ENCODE data around the gene TTLL1. TPM values are rescaled to one million over a fixed set of nuclear protein-coding genes. Genes with fewer than 3 reads are reported as not detected.

Gene TTLL1
- polyA plus RNA-seq (2013, experiment 1 of 2; ENCODE audit: insufficient read length) = 20.4 TPM
- polyA plus RNA-seq (2013, experiment 2 of 2; ENCODE audit: insufficient read length) = 19.3 TPM

DNA sequence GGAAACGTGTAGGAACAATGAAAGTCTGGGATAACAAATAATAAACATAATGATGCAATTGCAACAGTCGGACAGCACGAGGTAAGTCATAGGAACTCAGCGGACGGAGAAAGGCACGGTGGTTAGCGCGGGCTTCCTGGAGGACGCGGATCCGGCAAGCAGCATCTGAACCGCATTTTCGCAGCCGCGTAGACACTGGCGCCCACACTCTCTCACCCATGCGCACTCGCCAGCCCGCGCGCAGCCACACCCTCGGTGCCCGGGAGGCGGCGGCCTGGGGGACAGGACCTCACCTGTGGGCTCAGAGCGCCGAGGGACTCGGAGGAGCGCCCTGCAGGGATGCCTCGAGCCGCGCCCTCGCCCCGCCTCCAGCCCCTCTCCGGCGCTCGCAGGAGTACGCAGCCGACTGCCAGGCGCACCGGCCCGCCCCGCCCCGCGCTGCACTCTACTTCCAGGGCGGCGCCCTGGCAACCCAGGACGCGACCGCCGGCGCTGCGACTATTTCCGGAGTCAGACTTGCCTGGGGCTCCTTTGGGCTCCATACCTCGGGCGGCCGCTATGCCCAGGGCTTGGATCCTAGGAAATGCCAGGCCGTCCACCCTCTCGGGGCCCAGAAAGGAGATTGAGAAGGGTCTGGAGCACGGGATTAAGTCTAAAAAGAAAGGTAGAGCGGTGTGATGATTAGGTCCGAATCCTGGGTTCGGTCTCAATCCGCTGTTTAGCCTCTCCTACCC, at the start of gene TTLL1:
Gene TTLL1, minus strand, starts transcription at position 408 of the 734 bp plus-strand sequence. CDS start 13,805 bp downstream, outside the sequence.
- DNase-seq = peak; percentile 87

DNA sequence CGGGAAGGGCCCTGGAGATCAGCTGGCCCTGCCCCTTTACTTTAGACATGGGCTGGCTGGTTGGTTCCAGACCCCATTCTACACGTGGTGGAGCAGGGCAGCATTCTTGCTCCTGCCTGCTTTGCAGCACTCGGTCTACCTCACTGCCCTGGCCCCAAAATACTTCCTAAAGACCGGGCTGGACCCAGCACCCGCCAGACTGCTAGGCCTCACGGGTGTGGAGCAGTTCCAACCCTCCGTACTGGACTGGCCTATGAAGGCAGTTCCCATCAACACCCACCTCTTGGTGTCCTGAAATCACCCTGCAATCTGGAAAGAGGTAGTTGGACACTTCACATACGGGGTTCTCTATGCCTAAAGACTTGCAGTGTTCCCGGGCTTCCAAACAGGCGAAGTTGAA, 47.6 kb upstream of the TTLL1 start:
- no peak for DNase-seq

DNA sequence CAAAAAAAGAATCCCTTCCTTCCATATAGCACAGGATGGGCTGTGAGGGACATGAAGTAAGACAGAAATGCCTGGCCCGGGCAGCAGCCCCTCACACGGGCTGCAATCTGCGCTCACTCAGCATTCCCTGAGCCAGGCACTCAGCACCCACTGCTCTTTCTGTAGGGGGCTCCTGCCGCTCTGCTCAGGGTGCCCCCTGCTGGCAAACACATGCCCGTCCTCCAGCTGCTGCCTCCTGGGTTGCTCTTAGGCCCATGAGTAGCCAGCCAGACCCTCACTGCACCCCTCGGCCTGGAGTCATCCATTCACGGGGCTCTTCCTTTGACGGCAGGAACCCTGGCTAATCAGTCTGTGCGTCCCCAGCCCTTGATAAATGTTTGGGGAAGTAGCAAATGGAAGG, 47.1 kb upstream of the TTLL1 start:
- DNase-seq = peak; percentile 17

DNA sequence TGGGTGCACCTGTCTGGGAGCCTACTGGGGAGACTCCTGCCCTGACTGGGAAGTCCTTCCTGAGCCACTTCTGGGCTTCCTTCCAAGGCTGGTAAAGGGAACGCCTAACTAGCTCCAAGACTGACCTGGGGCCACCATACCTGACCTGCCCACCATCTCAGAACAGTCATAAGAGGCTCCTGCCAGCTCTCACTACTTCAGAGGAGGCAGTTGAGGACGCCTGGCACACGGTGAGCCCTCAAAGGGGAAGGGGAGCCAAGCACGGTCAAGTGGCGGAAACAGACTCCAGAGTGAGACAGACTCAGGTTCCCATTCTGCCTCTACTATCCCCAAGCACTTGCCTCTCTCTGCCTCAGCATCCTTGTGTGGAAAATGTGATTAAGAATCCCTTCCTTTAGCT, 46.4 kb upstream of the TTLL1 start:
- DNase-seq = no peak

DNA sequence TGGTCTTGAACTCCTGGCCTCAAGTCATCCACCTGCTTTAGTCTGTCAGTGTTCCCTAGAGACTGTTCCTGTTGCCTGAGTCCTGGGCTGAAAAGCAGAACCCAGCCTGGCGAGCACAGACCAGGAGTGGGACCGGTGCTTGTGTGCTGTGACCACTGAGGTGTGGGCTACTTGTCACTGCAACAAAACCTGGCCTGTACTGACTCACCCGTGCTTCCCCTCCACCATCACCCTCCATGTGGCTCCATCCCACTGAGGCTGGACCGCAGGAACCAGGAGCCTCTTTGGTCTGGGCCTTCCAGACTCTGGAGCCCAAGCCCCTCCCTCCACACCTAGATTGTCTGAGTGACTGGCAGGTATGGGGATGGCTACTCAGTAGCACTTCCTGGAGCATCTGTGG, 45.4 kb upstream of the TTLL1 start:
- DNase-seq = no peak

DNA sequence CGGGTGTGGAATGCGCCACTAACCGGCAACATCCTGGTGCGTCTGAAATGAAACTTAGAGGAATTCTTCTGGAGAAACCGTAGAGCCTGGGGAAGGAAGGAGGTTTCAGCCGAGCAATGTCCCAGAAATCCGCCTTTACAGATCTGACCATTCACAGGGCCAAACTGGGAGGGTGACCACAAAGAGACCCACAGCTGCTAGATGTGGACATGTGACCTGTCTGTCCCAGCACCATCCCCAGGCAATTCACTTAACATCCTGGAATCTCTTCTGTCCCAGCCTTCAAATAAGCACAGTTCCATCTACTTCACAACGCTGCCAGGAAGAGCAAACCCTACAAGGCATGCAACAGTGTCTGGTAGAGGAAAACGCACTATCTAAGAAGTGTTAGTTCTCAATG, 44.2 kb upstream of the TTLL1 start:
- no peak for DNase-seq

DNA sequence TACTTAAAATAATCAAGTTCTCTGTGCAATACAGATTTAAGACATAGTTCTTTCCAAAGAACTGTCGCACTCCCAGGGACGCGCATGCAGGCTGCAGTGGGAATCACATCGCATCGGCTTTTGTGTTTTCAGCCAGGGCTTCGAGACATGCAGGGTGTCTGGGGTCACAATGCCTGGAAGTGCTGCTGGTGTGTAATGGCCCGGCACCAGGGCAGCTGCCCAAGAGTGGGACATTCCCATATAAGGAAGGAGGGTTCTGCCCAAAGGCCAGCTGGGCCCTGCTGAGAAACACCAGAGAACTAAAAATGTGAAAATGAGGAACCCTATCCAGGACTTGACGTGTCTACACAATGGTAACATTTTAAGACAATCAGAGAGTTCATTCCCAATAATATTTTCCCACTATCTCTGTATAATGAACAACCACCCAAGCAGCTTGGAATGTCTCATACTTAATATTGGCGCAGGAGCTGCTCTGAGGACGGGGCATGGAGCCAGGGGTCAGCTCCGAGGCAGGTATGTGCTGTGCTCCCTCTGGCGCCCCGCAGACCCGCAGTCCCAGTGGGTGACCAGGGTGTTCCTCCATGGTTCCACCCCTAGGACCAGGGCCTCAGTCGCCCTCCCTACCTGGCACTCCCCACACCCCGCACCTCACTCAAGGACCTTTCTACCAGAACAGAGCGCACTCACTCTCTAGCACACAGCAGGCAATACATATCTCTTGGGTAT, 42.7 kb upstream of the TTLL1 start:
- no peak for DNase-seq

DNA sequence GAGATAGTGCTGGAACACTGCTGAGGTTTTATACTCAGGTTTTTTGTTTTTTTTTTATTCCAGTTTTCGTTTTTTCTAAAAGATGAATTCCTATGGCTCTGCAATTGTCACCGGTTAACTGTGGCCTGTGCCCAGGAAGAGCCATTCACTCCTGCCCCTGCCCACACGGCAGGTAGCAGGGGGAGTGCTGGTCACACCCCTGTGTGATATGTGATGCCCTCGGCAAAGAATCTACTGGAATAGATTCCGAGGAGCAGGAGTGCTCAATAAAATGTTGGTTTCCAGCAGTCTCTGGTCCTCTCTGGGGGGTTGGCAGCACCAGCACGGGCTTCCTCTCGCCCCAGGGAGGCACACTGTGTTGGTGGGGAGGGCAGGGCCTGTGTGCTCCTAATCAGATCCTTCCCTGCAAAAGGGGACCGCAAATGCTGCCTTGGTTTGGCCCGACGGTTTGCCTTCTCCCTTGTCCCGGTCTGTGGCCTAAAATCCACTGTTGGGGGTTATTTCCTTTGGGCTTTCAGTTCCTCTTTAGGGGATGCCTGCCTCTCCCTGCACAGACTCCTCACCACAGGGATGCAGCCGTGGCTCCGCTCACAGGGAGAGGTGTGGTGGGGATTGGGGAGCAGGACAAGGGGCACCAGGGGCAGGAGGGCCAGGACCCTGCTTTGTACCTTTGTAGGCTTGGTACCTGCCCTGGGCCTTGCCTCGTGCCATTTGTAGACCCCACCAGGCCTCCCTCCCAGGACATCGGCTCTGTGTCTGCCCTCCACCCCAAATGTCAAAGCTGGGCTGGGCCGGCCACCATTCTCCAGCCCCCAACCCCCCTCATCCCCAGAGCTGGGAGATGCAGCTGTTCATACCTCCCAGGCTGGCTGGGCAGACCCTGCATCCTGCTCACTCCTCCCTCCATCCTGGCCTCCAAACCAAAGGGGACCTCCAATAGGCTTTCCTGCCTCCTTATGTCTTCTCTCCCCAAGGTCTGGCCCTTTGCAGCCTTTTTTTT, 40.5 kb upstream of the TTLL1 start:
- DNase-seq = no peak

DNA sequence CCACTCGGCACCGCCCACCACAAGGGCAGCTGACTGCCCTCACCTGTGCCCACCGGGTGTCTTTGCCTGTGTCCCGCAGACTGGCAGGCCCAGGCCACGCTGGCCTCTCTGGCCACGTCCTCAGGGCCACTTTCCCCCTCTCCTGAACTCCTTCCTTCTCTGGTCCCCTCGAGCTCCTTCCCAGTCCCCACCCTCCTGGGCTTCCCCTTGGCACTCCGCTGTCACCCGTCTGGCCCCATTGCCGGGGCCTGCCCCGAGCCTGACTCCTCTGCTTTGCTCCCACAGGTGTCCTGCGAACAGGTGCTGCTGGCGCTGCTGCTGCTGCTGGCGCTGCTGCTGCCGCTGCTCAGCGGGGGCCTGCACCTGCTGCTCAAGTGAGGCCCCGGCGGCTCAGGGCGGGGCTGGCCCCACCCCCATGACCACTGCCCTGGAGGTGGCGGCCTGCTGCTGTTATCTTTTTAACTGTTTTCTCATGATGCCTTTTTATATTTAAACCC, 39.8 kb upstream of the TTLL1 start:
- no peak for DNase-seq

DNA sequence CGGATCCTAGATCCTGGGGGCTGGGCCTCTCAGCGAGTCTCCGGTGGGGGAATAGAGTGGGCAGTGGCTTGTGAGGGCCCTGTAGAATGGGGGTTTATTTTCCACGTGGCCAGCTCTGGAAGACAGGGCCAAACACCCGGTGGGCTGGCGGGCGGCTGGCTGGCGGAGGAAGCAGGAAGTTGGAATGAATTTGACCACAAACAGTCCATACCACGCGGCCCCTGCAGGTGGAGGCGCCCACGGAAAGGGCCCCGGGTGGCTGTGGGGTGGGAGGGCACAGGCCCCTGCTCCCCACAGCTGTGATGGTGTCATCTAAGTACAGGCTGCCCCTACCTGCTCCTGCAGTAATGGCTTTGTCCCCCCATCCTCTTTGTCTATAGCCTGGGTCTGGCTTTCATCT, 38.9 kb upstream of the TTLL1 start:
- DNase-seq = no peak

DNA sequence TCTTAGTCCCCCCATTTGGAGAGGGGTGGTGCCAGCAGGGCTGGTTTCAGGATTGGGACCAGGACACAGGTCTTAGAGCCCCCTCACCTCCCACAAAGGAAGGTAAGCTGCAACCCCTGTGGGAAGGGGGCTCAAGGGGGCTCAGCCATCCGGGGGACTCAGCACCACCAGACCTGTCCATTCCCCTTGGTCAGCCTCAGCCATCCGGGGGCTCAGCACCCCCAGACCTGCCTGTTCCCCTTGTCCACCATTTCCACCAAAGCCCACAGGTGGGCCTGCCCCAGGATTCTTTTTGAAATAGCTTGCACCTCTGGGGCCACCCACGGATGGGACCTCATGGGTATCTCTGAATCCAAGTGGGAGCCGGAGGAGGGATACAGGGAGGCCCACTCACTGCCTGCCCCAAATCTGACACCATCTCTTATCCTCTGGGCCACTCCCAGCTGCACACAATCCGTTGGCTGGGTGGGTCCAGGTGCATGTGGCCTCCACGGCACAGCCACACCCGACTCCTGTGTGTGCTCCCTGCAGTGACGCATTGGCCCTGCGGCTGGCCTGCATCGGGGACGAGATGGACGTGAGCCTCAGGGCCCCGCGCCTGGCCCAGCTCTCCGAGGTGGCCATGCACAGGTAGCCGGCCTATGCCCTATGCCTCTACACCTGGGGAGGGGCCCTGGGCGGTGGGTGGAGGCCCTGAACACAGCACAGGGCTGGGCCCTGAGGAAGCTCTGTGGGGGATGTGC, 38.1 kb upstream of the TTLL1 start:
- DNase-seq = no peak

DNA sequence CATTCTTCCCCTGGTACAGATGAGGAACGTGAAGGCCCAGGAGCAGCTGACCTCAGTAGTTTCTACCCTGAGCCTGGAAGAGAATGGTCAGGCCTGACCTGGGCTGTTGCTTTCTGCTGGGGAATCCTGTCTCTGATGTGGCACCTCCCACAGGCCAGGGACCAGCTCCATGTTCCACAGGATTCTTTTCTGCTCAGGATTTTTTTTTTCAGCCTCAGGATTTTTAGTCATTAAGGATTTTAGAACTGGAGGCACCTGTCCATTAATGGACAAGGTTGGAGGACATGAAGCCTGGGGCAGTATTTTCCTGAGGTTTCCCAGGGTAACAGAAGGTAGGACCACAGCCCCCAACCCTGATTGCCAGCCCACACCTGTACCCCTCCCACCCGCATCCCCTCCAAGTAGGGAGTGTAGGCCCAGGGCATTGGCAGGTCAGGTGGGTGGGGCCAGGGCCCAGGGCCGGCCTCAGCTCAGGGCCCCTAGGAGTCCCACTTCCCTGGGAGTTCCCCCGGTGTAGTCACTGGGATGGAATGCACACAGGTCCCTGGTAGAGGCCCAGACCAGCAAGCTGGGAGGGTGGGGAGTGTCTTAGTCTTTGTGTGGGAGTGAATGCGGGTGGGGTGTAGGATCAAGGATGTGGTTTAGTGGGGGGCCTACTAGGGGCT, 37.4 kb upstream of the TTLL1 start:
- peak; percentile 78 for DNase-seq

DNA sequence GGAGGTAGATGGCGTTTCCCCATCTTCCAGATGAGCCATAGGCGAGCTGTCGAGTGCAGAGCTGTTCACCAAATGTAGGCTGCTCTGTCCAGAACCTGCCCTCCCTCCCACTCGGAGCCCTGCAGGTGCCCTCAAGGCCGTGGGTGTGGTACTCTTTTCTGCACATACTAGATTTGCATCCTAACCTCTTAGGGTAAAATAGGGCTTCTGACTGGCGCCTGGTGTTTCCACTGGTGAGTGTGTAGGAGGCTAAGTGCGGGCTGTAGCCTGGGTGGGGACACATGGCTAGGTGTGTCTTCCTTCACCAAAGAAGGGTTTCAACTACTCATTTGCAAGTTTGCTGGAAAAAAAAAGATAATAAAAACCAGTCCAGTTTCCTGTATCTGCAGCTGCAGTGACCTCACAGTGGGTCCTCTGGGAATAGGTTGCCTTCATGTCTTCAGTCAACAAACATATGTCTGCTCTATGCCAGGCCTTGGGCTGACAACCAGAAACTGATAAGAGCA, 29.8 kb upstream of the TTLL1 start:
- no peak for DNase-seq

DNA sequence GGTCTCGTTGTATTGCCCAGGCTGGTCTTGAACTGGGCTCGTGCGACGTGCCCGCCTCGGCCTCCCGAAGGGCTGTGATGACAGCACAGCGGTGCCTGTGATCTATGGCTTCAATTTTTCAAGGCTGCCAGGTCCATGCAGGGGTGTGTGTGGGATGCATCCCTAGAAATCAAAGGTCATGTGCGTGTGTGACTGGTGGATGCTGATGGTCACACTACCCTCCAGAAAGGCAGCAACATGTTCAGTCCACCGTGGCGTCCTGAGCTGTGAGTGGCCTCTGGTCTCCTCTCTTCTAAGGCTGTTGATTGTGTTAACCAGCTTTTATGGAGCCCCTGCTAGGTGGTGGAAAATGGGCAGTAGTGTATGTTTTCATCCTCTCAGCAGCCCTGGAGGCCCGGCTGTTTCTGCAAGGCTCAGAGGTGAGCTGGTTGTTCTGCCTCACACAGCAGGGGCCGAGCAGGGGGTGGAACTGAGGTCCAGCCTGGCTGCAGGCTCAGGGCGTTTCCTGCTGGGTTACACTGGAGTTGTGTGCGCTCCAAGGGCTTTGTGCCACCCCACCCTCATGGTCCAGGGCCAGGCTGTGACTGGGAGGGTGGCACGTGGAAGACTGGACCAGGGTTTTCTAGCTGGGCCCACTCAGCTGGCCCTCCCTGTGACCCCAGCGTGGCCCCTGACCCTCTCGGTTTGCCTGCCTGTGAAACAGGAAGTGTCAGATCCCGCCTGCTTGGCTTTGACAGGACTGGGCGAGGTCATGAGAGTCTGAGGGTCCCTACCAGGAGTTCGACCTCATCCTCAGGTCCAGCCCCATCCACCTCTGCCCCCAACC, 29.0 kb upstream of the TTLL1 start:
- no peak for DNase-seq

DNA sequence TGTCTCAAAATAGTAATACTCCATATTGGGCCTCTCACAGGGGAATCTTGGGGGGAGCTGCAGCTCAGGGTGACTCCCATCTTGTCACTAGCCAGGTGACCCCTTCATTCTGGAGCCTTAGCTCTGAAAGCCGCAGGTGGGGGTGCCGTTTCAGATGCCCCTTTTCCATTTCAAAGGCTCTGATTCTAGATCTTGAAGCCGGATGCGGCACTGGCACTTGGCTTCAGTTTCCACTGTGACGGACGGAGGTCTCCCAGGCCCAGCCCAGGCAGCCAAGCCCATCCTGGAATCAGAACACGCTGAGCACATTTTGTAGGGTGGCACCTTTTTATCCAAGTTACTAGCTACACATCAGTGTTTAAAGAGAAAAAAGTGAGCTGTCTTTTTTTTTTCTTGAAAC, 27.7 kb upstream of the TTLL1 start:
- DNase-seq = no peak

DNA sequence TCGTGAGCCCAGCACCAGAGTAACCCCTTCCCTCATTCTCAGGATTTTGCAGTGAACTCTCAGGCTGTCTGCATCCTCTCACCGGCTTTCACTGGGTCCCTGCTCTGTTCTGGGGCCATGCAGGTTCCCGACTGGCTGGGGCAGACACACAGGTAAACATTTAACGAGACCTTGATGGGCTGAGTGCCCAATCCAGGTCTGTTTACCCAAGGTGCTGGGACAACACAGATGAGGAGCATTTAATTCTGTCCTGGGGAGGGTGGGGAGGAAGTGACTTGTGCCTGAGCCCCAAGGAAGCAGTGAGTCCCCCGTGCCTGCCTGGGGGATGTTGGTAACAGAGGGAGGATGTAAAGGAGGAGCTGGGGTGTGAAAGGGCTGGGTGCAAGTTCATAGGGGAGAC, 25.8 kb upstream of the TTLL1 start:
- DNase-seq = no peak

DNA sequence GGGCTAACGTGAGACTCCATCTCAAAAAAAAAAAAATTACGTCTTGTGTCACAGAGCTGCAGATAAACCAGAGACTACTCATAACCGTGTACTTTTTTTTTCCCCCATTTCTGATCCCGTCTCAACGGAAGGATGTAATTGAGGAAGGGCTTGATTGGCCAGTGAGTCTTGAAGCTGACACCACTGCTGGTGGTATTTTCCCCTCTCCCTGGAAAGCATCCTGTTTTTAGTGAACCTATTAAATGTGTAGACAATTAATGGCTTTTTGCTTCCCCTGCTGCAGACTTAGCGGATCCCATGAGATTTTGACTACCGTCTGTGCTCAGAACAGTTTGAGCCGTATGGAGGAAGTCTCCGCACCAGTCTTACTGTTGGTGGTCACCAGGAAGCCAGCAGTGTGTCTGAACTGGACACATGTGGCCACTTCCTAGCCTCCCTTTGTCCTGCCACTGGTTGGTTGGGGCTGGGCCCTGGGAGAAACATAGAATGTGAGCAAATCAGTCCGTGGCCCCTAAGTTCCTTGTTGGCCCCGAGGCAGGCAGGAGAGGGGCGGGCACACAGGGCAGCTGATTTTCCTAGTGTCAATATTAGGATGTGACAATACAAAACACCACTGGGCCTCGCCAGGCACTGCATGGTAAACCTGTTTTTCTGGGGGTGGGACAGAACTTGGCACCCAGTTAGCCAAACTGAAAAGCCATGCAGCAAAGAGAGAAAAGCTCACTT, 24.5 kb upstream of the TTLL1 start:
- DNase-seq = no peak

DNA sequence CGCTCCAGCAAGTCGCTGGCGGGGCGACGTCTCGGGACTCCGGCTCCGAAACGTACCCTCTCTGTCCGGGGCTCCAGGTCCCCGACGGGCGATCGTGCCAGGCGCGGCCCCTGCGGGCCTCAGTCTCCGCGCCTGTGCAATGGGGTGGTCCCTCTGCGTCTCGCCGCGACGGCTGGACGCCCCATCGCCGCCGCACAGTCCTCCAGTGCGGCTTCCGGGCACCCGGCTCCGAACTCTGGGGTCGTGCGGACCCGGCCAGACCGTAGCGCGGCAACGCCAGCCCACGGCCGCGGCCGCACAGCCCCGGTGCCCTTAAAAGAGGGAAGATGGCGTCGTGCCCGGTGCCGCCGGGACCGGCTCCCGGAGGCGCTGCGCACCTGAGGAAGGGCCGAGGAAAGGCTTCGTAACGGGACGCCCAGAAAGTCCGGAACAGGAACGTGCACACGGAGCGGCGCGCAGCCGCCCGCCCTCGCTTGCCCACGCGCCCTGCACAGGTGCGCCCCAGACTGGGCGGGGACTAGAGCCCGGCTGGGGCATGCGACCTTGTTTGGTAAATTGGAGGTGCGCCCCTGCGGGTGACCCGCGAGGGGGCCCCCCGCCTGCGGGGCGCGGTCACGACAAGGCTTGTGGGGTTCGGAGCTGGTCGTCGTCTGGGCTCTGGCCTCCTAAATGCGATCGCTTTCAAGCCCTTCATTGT, 21.9 kb upstream of the TTLL1 start:
- no peak for DNase-seq

DNA sequence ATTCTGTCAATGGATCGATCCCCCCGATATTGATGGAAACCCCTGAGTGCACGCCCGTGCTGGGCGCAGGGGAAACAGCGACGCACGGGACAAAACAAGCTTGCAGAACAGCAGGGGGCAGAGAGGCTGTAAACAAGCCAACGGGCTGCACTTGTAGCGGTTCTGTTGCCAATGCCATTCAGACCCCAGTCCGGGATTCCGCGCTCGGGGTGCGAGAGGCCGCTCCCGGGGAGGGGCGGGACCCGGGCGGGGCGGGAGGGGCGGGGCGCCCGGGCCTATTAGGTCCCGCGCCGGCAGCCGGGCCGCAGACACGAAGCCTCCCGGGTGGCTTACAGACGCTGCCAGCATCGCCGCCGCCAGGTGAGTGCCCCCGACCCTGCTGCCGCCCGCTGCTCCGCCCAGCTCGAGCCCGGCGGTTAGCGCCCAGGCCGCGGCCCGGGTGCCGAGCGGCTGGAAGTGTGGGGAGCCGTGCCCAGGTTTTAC, 21.3 kb upstream of the TTLL1 start, which contains the start of gene BIK:
Gene BIK, plus strand, starts transcription at position 307 of the 483 bp plus-strand sequence. CDS start 13,273 bp downstream, outside the sequence.
- peak; percentile 17 for DNase-seq

Measured in fibroblast of skin of abdomen (primary cell).